GM10266 (cell line): ENCODE measurements around the gene SOX6.

Experiments
- DNase-seq: peaks from one replicate; pipeline ENCODE4 v3.0.0; 2012; ENCODE audit errors: extremely low spot score
- CTCF ChIP-seq: IDR thresholded peaks from 2 replicates; pipeline ENCODE4 v1.5.1; 2012; ENCODE audit warnings: mild to moderate bottlenecking, low read depth; ENCODE audit not compliant: control insufficient read depth, insufficient read depth; ENCODE audit errors: missing control alignments

The SOX6 gene

GRCh38 chr11:16178273-16178672 is 178.1 kb downstream of the SOX6 start:
- no peak for TF ChIP-seq CTCF
- no peak for DNase-seq

GRCh38 chr11:16177688-16178087 is 178.7 kb downstream of the SOX6 start:
- no peak for TF ChIP-seq CTCF
- no peak for DNase-seq

- no peak for DNase-seq
- no peak for TF ChIP-seq CTCF
These were observed 182.5 kb downstream of the SOX6 start for GRCh38 chr11:16173798-16174197.

- no peak for DNase-seq
- TF ChIP-seq CTCF, result no peak
These were observed 184.5 kb downstream of the SOX6 start for GRCh38 chr11:16171882-16172281.

GRCh38 chr11:16169956-16170847 is 186.1 kb downstream of the SOX6 start:
- TF ChIP-seq CTCF, result no peak
- DNase-seq, result no peak

- TF ChIP-seq CTCF, result no peak
- DNase-seq, result no peak
These were observed 186.8 kb downstream of the SOX6 start for GRCh38 chr11:16169541-16169940.
